Tongue (tissue), 2 donors: Measurements from ENCODE around the gene TMEM132D. TPM values are rescaled to one million over a fixed set of nuclear protein-coding genes. Genes with fewer than 3 reads are reported as not detected.

Source experiments
- DNase-seq: peaks from one replicate; pipeline ENCODE4 v3.0.0-alpha.2; 2015
- total RNA-seq: library from RNA; depleted of rRNA; stranded (reverse); fragments of >200 nt; gene quantifications from one replicate; pipeline ENCODE4 v1.2.3, GENCODE V29; 2014

TMEM132D gene
- total RNA-seq, 1 donor from 2014 or later: 1.1 TPM

- DNase-seq: no peak
Observed at GRCh38 chr12:129825316-129825715, 78.5 kb downstream of the TMEM132D start.

GRCh38 chr12:129821964-129822363 is 81.9 kb downstream of the TMEM132D start:
- DNase-seq: no peak

- no peak for DNase-seq
Observed at GRCh38 chr12:129819391-129819790, 84.4 kb downstream of the TMEM132D start.

- DNase-seq: no peak
Observed at GRCh38 chr12:129815846-129816245, 88.0 kb downstream of the TMEM132D start.

- DNase-seq: no peak
Observed at GRCh38 chr12:129811963-129812362, 91.9 kb downstream of the TMEM132D start.

- DNase-seq: no peak
Observed at GRCh38 chr12:129807136-129807535, 96.7 kb downstream of the TMEM132D start.

GRCh38 chr12:129791396-129791795 is 112.4 kb downstream of the TMEM132D start:
- DNase-seq: no peak

- no peak for DNase-seq
Observed at GRCh38 chr12:129790930-129791329, 112.9 kb downstream of the TMEM132D start.

GRCh38 chr12:129790331-129790730 is 113.5 kb downstream of the TMEM132D start:
- DNase-seq: no peak

GRCh38 chr12:129789921-129790320 is 113.9 kb downstream of the TMEM132D start:
- DNase-seq: no peak

- DNase-seq: no peak
Observed at GRCh38 chr12:129788506-129789084, 115.2 kb downstream of the TMEM132D start.

GRCh38 chr12:129779989-129780388 is 123.8 kb downstream of the TMEM132D start:
- no peak for DNase-seq

GRCh38 chr12:129779033-129779432 is 124.8 kb downstream of the TMEM132D start:
- DNase-seq: no peak

GRCh38 chr12:129776977-129777667 is 126.7 kb downstream of the TMEM132D start:
- no peak for DNase-seq

GRCh38 chr12:129772501-129773493 is 131.0 kb downstream of the TMEM132D start:
- no peak for DNase-seq

GRCh38 chr12:129771238-129771637 is 132.6 kb downstream of the TMEM132D start:
- DNase-seq: no peak

GRCh38 chr12:129765719-129766118 is 138.1 kb downstream of the TMEM132D start:
- no peak for DNase-seq

- DNase-seq: no peak
Observed at GRCh38 chr12:129762436-129762835, 141.4 kb downstream of the TMEM132D start.

GRCh38 chr12:129753586-129753985 is 150.2 kb downstream of the TMEM132D start:
- DNase-seq: no peak

- no peak for DNase-seq
Observed at GRCh38 chr12:129750421-129750820, 153.4 kb downstream of the TMEM132D start.

GRCh38 chr12:129746318-129746717 is 157.5 kb downstream of the TMEM132D start:
- DNase-seq: no peak

GRCh38 chr12:129729170-129729569 is 174.7 kb downstream of the TMEM132D start:
- DNase-seq: no peak

GRCh38 chr12:129727100-129727499 is 176.7 kb downstream of the TMEM132D start:
- no peak for DNase-seq
